ENCODE results near the gene MXRA7.

DNA sequence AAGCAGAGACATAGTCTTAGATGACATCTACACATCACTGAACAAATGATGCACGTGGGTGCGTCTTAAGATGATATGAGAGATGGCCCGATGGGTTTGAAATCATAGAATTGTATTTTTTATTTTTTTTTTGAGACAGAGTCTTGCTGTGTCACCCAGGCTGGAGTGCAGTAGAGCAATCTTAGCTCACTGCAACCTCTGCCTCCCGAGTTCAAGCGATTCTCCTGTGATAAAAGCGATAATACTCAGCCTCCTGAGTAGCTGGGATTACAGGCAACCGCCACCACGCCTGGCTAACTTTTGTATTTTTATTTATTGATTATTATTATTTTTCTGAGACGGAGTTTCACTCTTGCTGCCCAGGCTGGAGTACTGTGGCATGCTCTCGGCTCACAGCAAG, 72.5 kb downstream of the MXRA7 start:
- no peak for TF ChIP-seq POLR2AphosphoS5 (IDR thresholded peaks at IDR 0.05; ENCODE audit: low read depth, low read length)
- TF ChIP-seq, protein P1, sequence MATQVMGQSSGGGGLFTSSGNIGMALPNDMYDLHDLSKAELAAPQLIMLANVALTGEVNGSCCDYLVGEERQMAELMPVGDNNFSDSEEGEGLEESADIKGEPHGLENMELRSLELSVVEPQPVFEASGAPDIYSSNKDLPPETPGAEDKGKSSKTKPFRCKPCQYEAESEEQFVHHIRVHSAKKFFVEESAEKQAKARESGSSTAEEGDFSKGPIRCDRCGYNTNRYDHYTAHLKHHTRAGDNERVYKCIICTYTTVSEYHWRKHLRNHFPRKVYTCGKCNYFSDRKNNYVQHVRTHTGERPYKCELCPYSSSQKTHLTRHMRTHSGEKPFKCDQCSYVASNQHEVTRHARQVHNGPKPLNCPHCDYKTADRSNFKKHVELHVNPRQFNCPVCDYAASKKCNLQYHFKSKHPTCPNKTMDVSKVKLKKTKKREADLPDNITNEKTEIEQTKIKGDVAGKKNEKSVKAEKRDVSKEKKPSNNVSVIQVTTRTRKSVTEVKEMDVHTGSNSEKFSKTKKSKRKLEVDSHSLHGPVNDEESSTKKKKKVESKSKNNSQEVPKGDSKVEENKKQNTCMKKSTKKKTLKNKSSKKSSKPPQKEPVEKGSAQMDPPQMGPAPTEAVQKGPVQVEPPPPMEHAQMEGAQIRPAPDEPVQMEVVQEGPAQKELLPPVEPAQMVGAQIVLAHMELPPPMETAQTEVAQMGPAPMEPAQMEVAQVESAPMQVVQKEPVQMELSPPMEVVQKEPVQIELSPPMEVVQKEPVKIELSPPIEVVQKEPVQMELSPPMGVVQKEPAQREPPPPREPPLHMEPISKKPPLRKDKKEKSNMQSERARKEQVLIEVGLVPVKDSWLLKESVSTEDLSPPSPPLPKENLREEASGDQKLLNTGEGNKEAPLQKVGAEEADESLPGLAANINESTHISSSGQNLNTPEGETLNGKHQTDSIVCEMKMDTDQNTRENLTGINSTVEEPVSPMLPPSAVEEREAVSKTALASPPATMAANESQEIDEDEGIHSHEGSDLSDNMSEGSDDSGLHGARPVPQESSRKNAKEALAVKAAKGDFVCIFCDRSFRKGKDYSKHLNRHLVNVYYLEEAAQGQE (IDR thresholded peaks at IDR 0.05; ENCODE audit: insufficient read depth in 1 of 2, low read depth in 2 of 2, low read length in 2 of 2), result no peak
- no peak for TF ChIP-seq SIN3A (IDR thresholded peaks at IDR 0.05; ENCODE audit: borderline replicate concordance, insufficient read depth, low read length)
- TF ChIP-seq TAF1 (IDR thresholded peaks at IDR 0.05; ENCODE audit: borderline replicate concordance, insufficient read depth, low read length), result no peak
- TF ChIP-seq FOXP2 (optimal IDR thresholded peaks at IDR 0.05; ENCODE audit: borderline replicate concordance, extremely low read depth, extremely low read length, insufficient read depth), result no peak

Data from PFSK-1 (cell line).